Heart left ventricle (tissue), 13 donors: ENCODE data around the gene CANT1.

Experiments used
- POLR2A ChIP-seq, 2 donors: fragments of 450-650 bp; IDR thresholded peaks; one replicate each; pipeline ENCODE4 v1.6.1; 2017; ENCODE audit warnings: antibody characterized with exemption in 2 of 2, mild to moderate bottlenecking in 2 of 2, moderate library complexity in 2 of 2
- TF ChIP-seq, protein P1 (sequence below), 12 donors: fragments of 200-600 bp; sonication (generic) in 4 of 12; IDR thresholded peaks; one replicate each; pipeline versions ENCODE4 v1.5.0 to v1.8.0; 2018 to 2022; ENCODE audit warnings: antibody characterized with exemption in 12 of 12, mild to moderate bottlenecking in 5 of 12
- donor health status: ischemic (EF 13 %, LVEDD 7.1; RV severe dilation, severe dysfunction).
- donor health status: DM: no; HTN: yes; CAD: no.
- donor health status: DM: no; HTN: no; CAD: no.
- donor health status: ischemic (EF 25% LVEDD 6.9; RV normal size, moderate dysfunction).
- donor health status: ischemic (EF 25% LVEDD 5.7; RV mildly dilated, moderate dysfunction).
- donor health status: ischemic (EF 35%, LVEDD 5.7; RV mildly dilated, moderate dysfunction).
- donor health status: nonischemic (EF 11% LVEDD 7.7; RV severe dilation, severe dysfunction).
- donor health status: DM: yes; HTN: yes; CAD: no.
- donor health status: PGD.
- donor health status: ischemic (EF 29% LVEDD 5.4; RV normal size, mild dysfunction).
- donor health status: nonischemic (EF 23%, LVEDD 6.1; RV moderate dilation, normal function).

DNA sequence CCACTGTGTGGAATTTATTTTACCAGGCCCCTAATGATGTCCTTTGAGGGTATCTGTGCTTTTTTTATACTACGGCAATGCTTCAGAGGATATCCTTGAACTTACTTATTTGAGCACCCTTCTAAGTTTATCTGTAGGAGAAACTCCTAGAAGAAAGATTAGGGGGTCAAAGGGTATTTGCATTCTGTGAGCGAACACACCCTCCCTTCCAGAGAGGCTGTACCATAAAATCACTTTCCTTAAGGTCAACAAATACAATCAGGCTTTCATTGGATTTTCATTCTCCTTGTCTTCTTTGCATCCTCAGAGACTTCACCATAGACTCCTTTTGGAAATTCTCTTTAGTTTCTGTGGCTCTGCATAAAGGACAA lies 9.7 kb upstream of the CANT1 start:
- TF ChIP-seq, protein P1, sequence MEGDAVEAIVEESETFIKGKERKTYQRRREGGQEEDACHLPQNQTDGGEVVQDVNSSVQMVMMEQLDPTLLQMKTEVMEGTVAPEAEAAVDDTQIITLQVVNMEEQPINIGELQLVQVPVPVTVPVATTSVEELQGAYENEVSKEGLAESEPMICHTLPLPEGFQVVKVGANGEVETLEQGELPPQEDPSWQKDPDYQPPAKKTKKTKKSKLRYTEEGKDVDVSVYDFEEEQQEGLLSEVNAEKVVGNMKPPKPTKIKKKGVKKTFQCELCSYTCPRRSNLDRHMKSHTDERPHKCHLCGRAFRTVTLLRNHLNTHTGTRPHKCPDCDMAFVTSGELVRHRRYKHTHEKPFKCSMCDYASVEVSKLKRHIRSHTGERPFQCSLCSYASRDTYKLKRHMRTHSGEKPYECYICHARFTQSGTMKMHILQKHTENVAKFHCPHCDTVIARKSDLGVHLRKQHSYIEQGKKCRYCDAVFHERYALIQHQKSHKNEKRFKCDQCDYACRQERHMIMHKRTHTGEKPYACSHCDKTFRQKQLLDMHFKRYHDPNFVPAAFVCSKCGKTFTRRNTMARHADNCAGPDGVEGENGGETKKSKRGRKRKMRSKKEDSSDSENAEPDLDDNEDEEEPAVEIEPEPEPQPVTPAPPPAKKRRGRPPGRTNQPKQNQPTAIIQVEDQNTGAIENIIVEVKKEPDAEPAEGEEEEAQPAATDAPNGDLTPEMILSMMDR (IDR thresholded peaks at IDR 0.05), result no peak
- no peak for TF ChIP-seq POLR2A (IDR thresholded peaks at IDR 0.05)
